Skeletal muscle tissue (tissue), 4 donors: ENCODE results near the gene TOM1. TPM values are rescaled to one million over a fixed set of nuclear protein-coding genes. Genes with fewer than 3 reads are reported as not detected.

ENCODE experiments used
- H3K27ac ChIP-seq: one replicate; pipeline ENCODE4 v1.7.0; 2013; ENCODE audit warnings: mild to moderate bottlenecking, low read depth, low read length, inconsistent platforms
- H3K27me3 ChIP-seq, 3 donors: one replicate each; pipeline ENCODE4 v1.7.0; 2013; ENCODE audit warnings: low read length in 3 of 3; ENCODE audit not compliant: control insufficient read depth in 3 of 3, insufficient read depth in 3 of 3
- H3K36me3 ChIP-seq, 3 donors: one replicate each; pipeline ENCODE4 v1.7.0; 2013; ENCODE audit warnings: low read length in 3 of 3; ENCODE audit not compliant: control insufficient read depth in 3 of 3, insufficient read depth in 3 of 3
- H3K4me1 ChIP-seq, 3 donors: one replicate each; pipeline ENCODE4 v1.7.0; 2013; ENCODE audit warnings: low read length in 3 of 3, mild to moderate bottlenecking in 3 of 3; ENCODE audit not compliant: control insufficient read depth in 3 of 3, insufficient read depth in 3 of 3
- H3K4me3 ChIP-seq, 3 donors: one replicate each; pipeline ENCODE4 v1.7.0; 2013; ENCODE audit warnings: low read length in 3 of 3
- H3K9ac ChIP-seq, 3 donors: one replicate each; pipeline ENCODE4 v1.7.0; 2013; ENCODE audit warnings: low read length in 3 of 3, mild to moderate bottlenecking in 3 of 3, moderate library complexity in 2 of 3, low read depth in 1 of 3
- H3K9me3 ChIP-seq, 3 donors: one replicate each; pipeline ENCODE4 v1.7.0; 2013; ENCODE audit warnings: low read length in 3 of 3; ENCODE audit not compliant: control insufficient read depth in 3 of 3
- total RNA-seq: library from RNA; depleted of rRNA; stranded (reverse); fragments of >200 nt; gene quantifications from one replicate; pipeline ENCODE4 v1.2.3, GENCODE V29; 2014
- donor health status: Osteomylitis.

The TOM1 gene
- total RNA-seq, 1 donor from 2014 or later: 14.1 TPM

GRCh38 chr22:35319244-35319985, 19.7 kb downstream of the TOM1 start:
- H3K27ac ChIP-seq: peak overlapping the region; percentile 6
- peaks cover 57 to 65% (median 61%) of the 10 kb centered on the region in 3 donors for H3K36me3 ChIP-seq
- H3K4me1 ChIP-seq: peaks cover 25 to 63% (median 41%) of the 10 kb centered on the region in 3 donors
- no peaks in the 10 kb centered on the region for H3K9me3 ChIP-seq
- no peak overlapping the region for H3K4me3 ChIP-seq
- H3K27me3 ChIP-seq: no peaks in the 10 kb centered on the region
- peak overlapping the region in 2 of 3 donors; percentile 20 to 33 for H3K9ac ChIP-seq

- Histone ChIP-seq H3K36me3 (peaks cover 79 to 86% (median 83%) of the 10 kb centered on the region in 3 donors), H3K4me3 (no peak overlapping the region), H3K27ac (no peak overlapping the region), H3K4me1 (peaks cover 0 to 36% (median 16%) of the 10 kb centered on the region in 3 donors), H3K9me3 (no peaks in the 10 kb centered on the region), H3K9ac (no peak overlapping the region), H3K27me3 (no peaks in the 10 kb centered on the region)
These were observed 22.4 kb downstream of the TOM1 start for GRCh38 chr22:35322126-35322525.

- Histone ChIP-seq H3K27me3 (no peaks in the 10 kb centered on the region), H3K4me1 (peaks cover 0 to 32% (median 11%) of the 10 kb centered on the region in 3 donors), H3K4me3 (no peak overlapping the region), H3K36me3 (peaks cover 81 to 89% (median 88%) of the 10 kb centered on the region in 3 donors), H3K9ac (no peak overlapping the region), H3K9me3 (no peaks in the 10 kb centered on the region), H3K27ac (no peak overlapping the region)
These were observed 23.2 kb downstream of the TOM1 start for GRCh38 chr22:35322893-35323292.

GRCh38 chr22:35323305-35323704, 23.6 kb downstream of the TOM1 start:
- H3K27ac ChIP-seq: no peak overlapping the region
- H3K4me1 ChIP-seq: peaks cover 2 to 32% (median 11%) of the 10 kb centered on the region in 3 donors
- no peaks in the 10 kb centered on the region for H3K27me3 ChIP-seq
- peaks cover 81 to 88% (median 88%) of the 10 kb centered on the region in 3 donors for H3K36me3 ChIP-seq
- H3K9me3 ChIP-seq: no peaks in the 10 kb centered on the region
- H3K9ac ChIP-seq: no peak overlapping the region
- H3K4me3 ChIP-seq: no peak overlapping the region

GRCh38 chr22:35324067-35324466, 24.4 kb downstream of the TOM1 start:
- Histone ChIP-seq H3K9me3 (no peaks in the 10 kb centered on the region), H3K9ac (no peak overlapping the region), H3K4me1 (peaks cover 3 to 28% (median 4%) of the 10 kb centered on the region in 3 donors), H3K27me3 (no peaks in the 10 kb centered on the region), H3K27ac (no peak overlapping the region), H3K4me3 (no peak overlapping the region), H3K36me3 (peaks cover 77 to 85% (median 84%) of the 10 kb centered on the region in 3 donors)

- peaks cover 3 to 23% (median 4%) of the 10 kb centered on the region in 3 donors for H3K4me1 ChIP-seq
- peaks cover 72 to 83% (median 78%) of the 10 kb centered on the region in 3 donors for H3K36me3 ChIP-seq
- no peak overlapping the region for H3K27ac ChIP-seq
- H3K9me3 ChIP-seq: no peaks in the 10 kb centered on the region
- H3K4me3 ChIP-seq: no peak overlapping the region
- H3K9ac ChIP-seq: no peak overlapping the region
- no peaks in the 10 kb centered on the region for H3K27me3 ChIP-seq
These were observed 25.1 kb downstream of the TOM1 start for GRCh38 chr22:35324762-35325161.

GRCh38 chr22:35325209-35325608, 25.5 kb downstream of the TOM1 start:
- Histone ChIP-seq H3K4me1 (peaks cover 5 to 26% (median 6%) of the 10 kb centered on the region in 3 donors), H3K36me3 (peaks cover 68 to 80% (median 73%) of the 10 kb centered on the region in 3 donors), H3K27ac (no peak overlapping the region), H3K4me3 (no peak overlapping the region), H3K9ac (no peak overlapping the region), H3K27me3 (no peaks in the 10 kb centered on the region), H3K9me3 (no peaks in the 10 kb centered on the region)

DNA sequence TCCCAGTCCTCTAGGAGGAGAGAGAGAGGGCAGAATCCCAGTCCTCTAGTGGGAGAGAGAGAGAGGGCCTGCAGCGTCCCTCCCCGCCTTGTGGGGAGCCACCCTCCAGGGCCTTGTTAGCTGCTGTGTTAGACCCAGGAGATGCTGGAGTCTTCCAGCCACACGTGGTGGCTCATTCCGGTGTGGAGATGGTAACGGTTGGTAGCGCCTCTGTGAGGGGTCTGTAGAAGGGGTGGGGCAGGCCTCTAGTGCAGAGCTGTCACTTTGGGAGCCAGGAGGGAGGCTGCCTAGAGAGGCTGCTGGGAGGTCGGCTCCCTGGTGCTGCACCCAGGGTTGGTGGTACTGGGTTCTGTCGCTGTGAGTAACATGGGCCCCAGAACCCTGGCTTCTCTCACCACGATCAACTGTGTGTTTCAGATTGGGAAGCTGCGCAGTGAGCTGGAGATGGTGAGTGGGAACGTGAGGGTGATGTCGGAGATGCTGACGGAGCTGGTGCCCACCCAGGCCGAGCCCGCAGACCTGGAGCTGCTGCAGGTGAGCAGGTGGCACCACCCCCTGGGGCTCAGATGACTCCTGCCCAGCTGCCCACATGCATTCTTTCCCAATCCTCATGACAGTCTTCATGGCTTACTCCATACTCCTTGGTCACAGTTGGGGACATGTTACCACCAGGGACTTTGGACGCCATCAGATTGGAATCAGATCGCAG, 27.3 kb downstream of the TOM1 start:
- Histone ChIP-seq H3K36me3 (peaks cover 71 to 88% (median 73%) of the 10 kb centered on the region in 3 donors), H3K4me3 (no peak overlapping the region), H3K9ac (no peak overlapping the region), H3K27ac (no peak overlapping the region), H3K4me1 (peaks cover 10 to 31% (median 13%) of the 10 kb centered on the region in 3 donors), H3K9me3 (no peaks in the 10 kb centered on the region), H3K27me3 (no peaks in the 10 kb centered on the region)

- H3K36me3 ChIP-seq: peaks cover 70 to 88% (median 74%) of the 10 kb centered on the region in 3 donors
- H3K4me3 ChIP-seq: no peak overlapping the region
- H3K27ac ChIP-seq: peak overlapping the region; percentile 16
- H3K27me3 ChIP-seq: no peaks in the 10 kb centered on the region
- H3K9me3 ChIP-seq: no peaks in the 10 kb centered on the region
- peak overlapping the region in 2 of 3 donors; percentile 0 to 33 for H3K9ac ChIP-seq
- H3K4me1 ChIP-seq: peaks cover 10 to 25% (median 13%) of the 10 kb centered on the region in 3 donors
These were observed 28.2 kb downstream of the TOM1 start for GRCh38 chr22:35327690-35328471.
